Coronary artery (tissue), 2 donors: ENCODE results near the gene FAM136A.
"Not testable (repeated sequence)": the region's sequence is repeated elsewhere in the genome, so short reads cannot be mapped to it uniquely, and the experiment has no call there.

Experiments
- DNase-seq: peaks from one replicate; pipeline ENCODE4 v3.0.0-alpha.2; 2017; ENCODE audit warnings: low spot score
- H3K27ac ChIP-seq, 2 donors: fragments of 200-600 bp; sonication (generic); one replicate each; pipeline ENCODE4 v1.5.1; 2016 to 2019
- H3K4me3 ChIP-seq: fragments of 200-600 bp; sonication (generic); 2 replicates; pipeline ENCODE4 v1.5.1; 2016; ENCODE audit warnings: mild to moderate bottlenecking, moderate library complexity
- TF ChIP-seq, protein P1 (sequence below): fragments of 200-600 bp; sonication (generic); IDR thresholded peaks from one replicate; pipeline ENCODE4 v1.5.1; 2019; ENCODE audit warnings: antibody characterized with exemption

The FAM136A gene

DNA sequence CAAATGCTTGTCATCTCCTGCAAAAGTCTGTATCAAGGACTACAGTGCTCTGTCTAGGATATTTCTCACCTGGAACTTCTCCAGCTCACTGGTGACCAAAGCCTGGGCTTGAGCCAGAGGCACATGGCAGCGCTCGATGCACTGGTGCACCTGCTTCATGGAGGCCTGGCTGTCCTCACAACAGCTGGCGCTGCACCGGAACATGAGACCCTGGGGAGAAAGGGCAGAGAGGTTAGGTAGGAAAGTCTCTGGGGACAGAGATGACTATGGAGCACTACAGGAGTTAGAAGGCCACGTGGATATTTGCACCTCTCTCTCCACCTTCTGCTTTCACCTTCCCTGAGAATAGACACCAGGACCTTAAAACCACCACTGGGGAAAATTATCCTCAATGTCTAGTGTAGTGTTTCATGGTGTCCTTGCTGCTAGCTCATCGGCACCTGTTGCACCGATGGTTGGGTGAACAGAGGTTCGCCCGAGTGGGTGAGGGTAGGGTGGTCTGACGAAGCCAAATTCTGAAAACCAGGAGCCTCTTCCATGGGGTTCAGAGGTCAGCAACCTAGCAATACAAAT is 1.0 kb downstream of the FAM136A start:
- no peak for DNase-seq
- H3K27ac ChIP-seq, result peak overlapping the region; percentile 71 to 78
- H3K4me3 ChIP-seq, result peak overlapping the region; percentile 80
- TF ChIP-seq, protein P1, sequence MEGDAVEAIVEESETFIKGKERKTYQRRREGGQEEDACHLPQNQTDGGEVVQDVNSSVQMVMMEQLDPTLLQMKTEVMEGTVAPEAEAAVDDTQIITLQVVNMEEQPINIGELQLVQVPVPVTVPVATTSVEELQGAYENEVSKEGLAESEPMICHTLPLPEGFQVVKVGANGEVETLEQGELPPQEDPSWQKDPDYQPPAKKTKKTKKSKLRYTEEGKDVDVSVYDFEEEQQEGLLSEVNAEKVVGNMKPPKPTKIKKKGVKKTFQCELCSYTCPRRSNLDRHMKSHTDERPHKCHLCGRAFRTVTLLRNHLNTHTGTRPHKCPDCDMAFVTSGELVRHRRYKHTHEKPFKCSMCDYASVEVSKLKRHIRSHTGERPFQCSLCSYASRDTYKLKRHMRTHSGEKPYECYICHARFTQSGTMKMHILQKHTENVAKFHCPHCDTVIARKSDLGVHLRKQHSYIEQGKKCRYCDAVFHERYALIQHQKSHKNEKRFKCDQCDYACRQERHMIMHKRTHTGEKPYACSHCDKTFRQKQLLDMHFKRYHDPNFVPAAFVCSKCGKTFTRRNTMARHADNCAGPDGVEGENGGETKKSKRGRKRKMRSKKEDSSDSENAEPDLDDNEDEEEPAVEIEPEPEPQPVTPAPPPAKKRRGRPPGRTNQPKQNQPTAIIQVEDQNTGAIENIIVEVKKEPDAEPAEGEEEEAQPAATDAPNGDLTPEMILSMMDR, result no peak

DNA sequence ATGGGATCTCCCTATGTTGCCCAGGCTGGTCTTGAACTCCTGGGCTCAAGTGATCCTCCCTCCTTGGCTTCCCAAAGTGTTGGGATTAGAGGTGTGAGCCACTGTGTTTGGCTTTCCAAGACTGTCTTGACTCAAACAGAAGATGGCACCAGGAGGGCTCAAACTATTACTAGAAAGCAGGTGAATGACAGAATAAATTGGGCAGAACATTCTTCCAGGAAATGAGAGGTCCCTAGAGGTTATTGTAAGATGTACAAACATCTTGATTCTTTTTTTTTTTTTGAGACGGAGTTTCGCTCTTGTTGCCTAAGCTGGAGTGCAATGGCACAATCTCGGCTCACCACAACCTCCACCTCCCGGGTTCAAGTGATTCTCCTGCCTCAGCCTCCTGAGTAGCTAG is 4.0 kb downstream of the FAM136A start:
- H3K27ac ChIP-seq, H3K4me3 ChIP-seq, DNase-seq: not testable (repeated sequence)

DNA sequence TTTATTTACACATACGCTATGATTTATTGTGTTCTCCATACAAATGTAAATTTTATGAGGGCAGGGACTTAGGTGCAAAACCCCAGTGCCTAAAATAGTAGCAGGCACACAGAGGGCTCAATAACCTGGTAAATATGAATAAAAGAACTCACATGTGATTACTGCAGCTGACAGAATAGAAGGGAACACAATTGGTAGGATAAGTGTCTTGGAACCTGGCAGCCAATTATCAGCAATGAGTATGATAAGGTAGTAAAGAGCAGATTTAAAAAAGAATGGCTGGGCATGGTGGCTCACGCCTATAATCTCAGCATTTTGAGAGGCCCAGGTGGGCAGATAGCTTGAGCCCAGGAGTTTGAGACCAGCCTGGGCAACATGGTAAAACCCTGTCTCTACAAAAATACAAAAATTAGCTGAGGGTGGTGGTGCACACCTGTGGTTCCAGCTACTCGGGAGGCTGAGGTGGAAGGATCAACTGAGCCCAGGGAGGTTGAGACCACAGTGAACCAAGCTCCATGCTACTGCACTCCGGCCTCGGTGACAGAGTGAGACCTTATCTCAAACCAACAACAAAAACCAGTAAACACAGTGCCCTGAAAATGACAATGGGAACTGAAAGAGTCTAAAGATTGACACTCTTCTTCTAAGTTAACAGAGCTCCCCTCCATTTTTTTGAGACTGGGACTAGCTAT is 18.2 kb downstream of the FAM136A start:
- H3K27ac ChIP-seq, result no peak overlapping the region
- TF ChIP-seq, protein P1, result no peak
- no peak overlapping the region for H3K4me3 ChIP-seq
- no peak for DNase-seq

DNA sequence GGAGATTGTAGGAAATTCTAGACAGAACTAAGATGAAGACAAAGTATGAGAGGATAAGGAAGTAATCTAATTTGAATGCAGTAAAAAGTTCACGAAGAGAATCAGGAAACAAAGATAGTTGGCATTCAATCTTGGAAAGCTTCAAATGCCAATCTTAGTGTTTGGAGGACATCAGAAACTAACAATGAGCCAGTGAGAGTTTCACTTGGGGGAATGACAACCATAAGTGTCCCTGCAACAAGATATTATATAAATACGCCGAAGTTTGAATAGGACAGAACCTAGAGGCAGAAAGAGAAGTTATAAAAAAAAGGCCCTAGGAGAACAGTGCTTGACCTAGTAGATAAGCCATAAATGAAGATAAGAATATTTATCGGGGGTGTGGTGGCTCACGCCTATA is 19.4 kb downstream of the FAM136A start:
- TF ChIP-seq, protein P1, result no peak
- no peak overlapping the region for H3K27ac ChIP-seq
- no peak for DNase-seq

DNA sequence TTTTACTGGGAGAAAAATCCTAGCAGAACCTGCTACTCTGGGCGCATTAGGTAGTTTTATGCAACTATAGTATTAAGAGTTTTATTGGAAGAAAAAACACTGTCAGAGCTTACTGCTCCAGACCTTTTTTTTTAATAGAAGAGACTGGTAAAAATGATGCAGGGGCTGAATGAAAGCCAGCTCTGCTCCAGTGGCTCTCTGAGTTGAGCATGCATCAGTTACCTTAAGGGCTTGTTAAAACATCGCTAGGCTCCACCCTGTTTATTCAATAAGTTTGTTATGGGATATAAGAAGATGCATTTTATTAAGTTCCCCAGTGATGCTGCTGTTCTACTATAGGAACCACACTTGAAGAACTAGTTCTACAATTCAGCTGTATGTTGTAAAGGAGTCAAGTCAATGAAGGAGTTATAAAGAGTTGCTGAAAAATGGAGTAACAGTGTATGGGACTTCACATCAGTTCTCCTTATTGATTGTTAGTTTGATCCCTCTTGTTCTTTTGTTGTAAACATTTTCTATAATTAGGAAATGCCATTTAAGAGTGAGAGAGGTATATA is 21.5 kb downstream of the FAM136A start:
- no peak for DNase-seq
- no peak overlapping the region for H3K27ac ChIP-seq
- TF ChIP-seq, protein P1, result no peak
- no peak overlapping the region for H3K4me3 ChIP-seq

More for the DNA sequence above, 19.4 kb downstream of the FAM136A start:
- H3K4me3 ChIP-seq, result no peak overlapping the region

DNA sequence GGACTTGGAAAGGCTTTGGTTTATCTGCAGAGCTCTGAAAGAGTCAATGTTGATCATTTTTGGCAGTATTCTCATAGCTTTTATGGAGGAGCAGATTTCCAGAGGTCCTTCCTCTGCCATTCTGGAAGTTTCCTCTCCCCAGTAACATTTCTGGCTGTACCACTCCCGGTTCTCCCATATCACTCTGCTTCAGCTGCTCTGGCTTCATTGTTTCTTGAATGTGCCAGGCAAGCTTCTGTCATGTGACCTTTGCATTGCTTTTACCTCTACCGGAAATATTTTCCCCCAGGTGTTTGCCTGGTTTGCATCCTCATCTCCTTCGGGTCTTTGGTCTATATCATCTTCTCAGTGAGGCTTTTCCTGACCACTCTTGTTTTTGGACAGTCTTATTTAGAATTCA is 31.5 kb downstream of the FAM136A start:
- no peak overlapping the region for H3K4me3 ChIP-seq
- no peak overlapping the region for H3K27ac ChIP-seq
- TF ChIP-seq, protein P1, result no peak
- no peak for DNase-seq

DNA sequence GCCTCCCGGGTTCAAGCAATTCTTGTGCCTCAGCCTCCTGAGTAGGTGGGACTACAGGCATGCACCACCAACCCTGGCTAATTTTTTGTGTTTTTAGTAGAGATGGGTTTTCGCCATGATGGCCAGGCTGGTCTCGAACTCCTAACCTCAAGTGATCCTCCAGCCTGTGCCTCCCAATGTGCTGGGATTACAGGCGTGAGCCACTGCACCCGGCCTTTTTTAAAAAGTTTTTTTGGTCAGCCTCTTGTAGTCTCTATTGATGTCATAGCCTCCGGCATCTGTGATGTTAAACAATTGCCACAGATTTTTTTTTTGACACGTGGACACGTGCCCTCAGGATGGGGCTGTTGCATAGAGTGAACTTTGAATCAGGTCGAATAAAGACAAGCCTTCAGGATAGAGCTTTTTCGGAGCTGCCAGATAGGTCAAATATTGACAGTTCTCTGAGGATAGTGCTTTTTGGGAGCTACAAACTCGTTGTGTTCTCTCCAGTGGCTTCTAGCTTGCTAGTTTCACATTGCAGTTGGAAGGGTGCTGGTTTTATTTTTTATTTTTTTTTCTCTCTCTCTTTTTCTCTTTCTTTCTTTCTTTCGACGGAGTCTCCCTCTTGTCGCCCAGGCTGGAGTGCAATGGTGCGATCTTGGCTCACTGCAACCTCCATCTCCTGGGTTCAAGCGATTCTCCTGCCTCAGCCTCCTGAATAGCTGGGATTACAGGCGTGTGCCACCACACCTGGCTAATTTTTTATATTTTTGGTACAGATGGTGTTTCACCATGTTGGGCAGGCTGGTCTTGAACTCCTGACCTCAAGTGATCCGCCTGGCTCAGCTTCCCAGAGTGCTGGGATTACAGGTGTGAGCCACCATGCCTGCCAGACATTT is 32.2 kb downstream of the FAM136A start:
- not testable (repeated sequence) for H3K4me3 ChIP-seq, H3K27ac ChIP-seq, DNase-seq

DNA sequence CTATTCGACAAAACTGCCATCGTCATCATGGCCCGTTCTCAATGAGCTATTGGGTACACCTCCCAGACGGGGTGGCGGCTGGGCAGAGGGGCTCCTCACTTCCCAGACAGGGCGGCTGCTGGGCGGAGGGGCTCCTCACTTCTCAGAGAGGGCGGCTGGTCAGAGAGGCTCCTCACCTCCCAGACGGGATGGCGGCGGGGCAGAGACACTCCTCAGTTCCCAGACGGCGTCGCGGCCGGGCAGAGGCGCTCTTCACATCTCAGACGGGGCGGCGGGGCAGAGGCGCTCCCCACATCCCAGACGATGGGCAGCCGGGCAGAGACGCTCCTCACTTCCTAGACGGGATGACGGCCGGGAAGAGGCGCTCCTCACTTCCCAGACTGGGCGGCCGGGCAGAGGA is 34.9 kb downstream of the FAM136A start:
- H3K4me3 ChIP-seq, H3K27ac ChIP-seq, DNase-seq: not testable (repeated sequence)
